GM21717 (cell line): ENCODE results near the gene CDC123.
"Not testable (repeated sequence)": the region's sequence is repeated elsewhere in the genome, so short reads cannot be mapped to it uniquely, and the experiment has no call there.

Experiments
- ATAC-seq: cut with Tn5 transposase; IDR thresholded peaks from one replicate; pipeline ENCODE4 v1.9.1; 2021; ENCODE audit warnings: mild to moderate bottlenecking, moderate library complexity; ENCODE audit not compliant: unreplicated experiment

The CDC123 gene

GRCh38 chr10:12188656-12189055 is 7.3 kb upstream of the CDC123 start:
- ATAC-seq: no peak

DNA sequence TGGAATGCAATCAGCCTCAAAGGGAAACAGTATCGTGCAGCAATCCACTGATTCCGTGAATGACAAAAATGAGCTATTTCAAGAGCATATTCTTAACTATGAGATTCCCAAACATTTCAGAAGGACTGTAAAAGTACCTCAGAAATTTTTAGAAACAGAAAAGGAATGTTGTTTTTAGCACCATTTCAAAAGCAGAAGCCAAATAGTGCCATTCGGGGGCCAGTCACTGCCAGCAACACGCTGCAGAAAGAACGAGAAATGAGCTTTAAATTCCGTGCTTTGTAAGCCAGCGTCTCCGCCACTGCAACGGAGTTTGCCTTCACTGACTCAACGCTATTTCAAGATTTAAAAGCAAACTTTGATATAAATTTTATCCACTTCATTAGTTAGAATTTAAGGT is 6.6 kb upstream of the CDC123 start:
- ATAC-seq: no peak

DNA sequence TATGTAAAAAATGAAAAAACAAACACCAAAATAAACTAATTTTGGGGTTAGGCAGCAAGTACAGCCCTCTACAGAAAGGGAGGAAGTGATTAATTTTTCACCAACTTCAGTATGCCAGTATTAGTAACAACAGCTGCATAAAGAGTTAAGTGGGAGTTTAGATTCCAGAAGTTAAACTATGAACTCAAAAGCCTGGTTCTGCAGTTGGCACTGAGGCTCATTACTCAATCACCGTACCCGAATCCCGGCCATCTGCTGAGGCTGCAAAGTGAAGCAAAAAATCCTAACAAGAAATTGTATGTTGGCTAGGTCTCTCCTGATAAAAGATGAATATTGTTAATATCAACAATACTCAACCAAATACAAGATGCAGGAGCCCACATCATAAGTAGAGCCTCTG is 4.3 kb upstream of the CDC123 start:
- no peak for ATAC-seq

DNA sequence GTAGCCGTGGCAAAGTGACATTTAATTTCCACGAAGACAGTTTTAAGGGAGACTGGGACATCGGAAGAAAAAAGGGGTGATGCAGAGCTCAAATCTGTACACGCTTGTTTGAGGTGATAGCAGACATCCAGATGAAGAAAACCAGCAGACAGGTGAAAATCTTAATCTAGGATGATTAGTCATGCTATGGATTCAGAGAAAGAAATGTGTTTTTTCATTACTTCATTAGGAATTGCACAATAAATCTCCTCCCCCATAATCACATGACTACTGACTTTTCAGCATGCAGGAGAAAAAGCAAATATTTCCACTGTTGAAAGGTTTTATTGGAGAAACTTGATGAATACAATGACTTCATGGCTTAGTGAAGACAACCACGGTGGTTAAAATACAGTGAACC is 2.8 kb upstream of the CDC123 start:
- no peak for ATAC-seq

DNA sequence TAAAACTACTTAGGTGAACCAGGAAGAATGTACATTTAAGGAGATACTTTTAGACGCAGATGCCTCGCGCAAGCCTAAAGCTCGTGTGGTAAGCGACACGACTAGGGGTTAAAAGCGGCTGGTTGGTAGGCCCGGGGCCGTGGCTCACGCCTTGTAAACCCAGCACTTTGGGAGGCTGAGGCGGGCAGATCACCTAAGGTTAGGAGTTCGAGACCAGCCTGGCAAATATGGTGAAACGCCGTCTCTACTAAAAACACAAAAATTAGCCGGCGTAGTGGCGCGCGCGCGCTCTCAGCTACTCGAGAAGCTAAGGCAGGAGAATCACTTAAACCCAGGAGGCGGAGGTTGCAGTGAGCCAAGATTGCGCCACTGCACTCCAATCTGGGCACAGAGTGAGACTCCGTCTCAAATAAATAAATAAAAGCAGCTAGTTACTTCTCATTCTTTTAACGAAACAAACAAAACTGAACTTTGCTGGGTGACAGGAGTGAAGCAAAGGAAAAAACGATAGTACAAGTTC is 1.2 kb upstream of the CDC123 start:
- ATAC-seq: no peak

DNA sequence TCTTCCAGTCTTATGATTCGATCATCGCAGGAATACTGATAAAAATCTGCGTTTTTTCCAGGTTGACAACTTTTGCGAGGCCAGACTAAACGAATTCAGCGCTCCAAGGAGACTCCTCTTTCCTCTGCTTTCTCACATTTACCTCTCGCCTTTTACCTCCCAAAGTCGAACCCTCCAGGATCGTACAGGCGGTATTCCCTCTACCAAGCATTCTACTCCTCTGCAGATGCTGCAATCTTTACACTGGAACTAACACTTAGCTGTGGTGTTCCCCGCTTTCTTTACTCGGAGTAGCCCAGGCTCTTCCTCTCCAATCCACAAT is 746 bp upstream of the CDC123 start:
- peak; percentile 5 for ATAC-seq

DNA sequence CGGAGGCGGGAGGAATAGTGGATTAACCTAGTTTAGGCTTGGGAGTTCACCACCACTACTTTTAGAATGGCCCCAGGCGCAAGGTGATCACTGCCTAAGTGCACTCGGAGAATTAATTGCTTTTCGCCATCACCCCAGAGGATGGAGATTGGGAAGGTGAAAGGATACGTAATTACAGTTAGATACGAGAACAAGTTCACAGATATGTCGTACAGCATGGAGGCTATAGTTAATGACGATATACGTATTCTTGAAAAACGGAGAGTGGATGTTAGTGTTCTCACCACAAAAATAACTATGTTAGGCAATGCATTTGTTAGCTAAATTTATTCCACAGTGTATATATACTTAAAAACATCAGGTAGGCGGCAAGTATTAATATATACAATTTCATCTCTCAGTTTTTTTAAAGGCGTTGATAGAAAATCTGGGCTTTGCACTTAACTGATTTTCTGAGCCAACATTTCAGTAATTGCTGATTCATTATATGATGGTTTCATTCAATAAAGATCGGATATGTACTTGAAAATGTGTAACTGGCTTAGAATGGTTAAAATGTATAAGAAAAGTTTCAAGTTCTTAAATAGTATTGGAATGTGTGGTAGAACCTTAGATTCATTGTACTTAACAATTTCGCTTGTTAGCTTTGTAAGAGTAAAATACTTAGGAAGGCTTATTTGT is 683 bp downstream of the CDC123 start:
- no peak for ATAC-seq

GRCh38 chr10:12198156-12198555 is 2.2 kb downstream of the CDC123 start:
- ATAC-seq: no peak

DNA sequence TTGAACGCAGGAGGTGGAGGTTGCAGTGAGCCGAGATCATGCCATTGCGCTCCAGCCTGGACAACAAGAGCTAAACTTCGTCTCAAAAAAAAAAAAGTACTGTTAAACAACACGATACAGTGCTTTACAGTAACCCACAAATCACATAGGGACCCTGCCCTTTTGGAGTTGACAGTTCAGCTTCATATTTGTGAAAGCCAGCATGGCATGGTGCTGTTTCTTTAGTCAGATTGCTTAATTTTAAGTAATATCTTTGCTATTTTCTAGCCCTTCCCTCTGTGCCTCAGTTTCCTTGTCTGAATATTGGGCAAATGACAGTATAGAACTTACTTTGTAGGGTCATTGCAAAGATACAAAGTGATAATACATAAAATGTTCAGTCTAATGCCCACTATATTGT is 4.9 kb downstream of the CDC123 start:
- ATAC-seq: no peak

DNA sequence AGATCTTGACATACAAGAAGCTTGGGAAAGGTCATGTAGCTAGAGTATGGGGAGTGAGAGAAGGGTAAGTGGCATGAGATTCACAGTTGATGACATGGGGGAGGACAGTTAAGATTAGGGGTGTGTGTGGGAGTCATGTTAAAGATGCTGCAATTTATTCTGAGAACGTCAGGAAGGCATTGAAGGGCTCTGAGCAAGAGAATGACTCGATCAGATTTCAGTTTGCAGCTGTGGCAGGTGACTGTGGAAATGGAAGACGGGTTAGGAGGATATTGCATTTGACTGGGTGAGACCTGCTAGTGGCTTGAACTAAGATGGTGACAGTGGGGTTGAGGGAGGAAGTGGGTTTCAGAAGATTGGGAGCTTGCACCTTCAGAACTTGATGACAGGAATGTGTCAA is 5.6 kb downstream of the CDC123 start:
- ATAC-seq: no peak

DNA sequence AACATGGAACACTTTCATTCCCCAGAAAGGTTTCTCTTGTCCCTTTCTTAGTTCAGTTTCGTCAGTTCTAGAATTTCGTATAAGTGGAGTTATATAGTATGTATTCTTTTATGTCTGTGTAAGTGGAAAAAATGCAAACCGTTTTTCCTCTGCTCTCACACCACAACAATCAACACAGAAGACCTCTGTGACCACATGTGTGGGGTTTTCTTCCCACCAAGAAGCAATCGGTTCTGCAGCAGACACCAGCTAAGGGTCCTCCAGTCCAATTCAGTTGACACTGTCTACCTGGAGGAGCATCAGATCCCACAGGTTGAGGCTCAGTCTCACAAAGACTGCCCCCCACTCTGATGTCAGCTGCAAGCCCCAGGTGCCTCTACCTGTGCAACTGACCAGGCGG is 6.2 kb downstream of the CDC123 start:
- no peak for ATAC-seq

GRCh38 chr10:12205082-12205481 is 9.1 kb downstream of the CDC123 start:
- ATAC-seq: no peak

- no peak for ATAC-seq
Measured at GRCh38 chr10:12207114-12207513, 11.1 kb downstream of the CDC123 start.

GRCh38 chr10:12208460-12208859 is 12.5 kb downstream of the CDC123 start:
- ATAC-seq: no peak

DNA sequence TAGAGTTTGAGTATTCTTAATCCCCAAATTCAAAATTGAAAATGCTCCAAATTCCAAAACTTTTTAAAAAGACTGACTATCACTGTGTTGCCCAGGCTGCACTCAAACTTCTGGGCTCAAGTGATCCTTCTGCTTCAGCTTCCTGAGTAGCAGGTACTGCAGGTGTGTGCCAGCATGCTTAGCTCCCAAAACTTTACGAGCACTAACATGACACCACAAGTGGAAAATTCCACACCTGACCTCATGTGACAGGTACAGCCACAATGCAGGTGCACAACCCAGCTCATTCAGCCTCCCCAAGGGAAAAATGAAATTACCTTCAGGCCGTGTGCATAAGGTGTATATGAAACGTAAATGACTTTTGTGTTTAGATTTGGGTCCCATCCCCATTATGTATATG is 16.5 kb downstream of the CDC123 start:
- no peak for ATAC-seq

DNA sequence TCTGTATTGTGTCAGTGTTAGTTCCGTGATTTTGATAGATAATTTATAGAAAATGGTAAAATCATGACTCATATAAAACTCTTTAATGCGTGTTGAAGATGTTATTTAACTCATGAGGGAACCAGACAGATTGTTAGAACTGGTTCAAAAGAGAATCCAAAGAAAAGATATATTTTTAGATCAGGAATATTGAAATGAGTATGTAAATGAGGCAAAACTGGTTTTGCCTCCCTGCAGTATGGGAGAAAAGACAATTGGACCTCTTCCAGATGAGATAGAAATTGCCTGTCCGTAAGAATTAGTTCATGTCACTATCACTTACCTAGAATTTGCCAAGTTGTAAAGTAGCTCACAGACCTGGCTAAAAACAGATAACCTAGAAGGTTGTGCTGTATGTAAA is 17.6 kb downstream of the CDC123 start:
- no peak for ATAC-seq

DNA sequence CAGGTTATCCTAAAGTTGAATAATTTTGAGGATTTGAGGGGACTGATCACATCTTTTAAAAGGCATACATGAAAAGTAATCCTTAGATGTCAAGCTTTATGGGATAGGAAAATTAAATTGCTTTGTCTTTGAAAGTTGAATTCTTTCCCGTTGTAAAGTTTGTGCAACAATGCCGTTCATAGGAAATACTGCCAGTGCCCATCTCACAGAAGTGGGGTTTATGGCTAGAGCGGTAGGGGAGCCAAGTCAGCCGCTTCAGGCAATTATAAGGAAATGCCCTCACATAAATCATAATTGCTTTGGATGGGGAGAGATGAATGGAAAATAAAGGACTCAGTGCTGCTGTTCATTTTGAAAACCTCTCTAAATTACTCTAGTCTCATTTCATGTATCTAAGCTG is 18.1 kb downstream of the CDC123 start:
- ATAC-seq: no peak

DNA sequence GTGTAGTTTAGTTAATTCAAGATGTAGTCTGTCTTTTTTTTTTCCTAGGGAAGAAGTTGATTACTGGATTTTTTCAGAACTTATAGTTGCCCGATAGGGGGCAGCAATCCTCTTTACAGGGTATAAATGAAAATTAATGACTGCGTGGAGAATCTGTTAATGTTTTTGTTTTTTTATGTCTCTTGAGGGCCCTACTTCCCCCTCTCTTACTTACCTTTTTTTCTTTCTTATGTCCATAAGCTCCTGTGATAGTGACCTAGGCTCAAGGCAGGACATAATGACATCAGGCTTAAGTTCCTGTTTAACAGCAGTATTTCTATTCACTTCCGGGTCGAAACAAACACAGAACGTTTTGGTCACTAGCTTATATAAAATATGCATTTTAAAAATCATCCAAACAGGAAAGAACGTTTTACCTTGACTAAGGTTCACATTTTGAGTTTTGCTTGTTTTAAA is 18.8 kb downstream of the CDC123 start:
- ATAC-seq: no peak

GRCh38 chr10:12218991-12219390 is 23.0 kb downstream of the CDC123 start:
- no peak for ATAC-seq

DNA sequence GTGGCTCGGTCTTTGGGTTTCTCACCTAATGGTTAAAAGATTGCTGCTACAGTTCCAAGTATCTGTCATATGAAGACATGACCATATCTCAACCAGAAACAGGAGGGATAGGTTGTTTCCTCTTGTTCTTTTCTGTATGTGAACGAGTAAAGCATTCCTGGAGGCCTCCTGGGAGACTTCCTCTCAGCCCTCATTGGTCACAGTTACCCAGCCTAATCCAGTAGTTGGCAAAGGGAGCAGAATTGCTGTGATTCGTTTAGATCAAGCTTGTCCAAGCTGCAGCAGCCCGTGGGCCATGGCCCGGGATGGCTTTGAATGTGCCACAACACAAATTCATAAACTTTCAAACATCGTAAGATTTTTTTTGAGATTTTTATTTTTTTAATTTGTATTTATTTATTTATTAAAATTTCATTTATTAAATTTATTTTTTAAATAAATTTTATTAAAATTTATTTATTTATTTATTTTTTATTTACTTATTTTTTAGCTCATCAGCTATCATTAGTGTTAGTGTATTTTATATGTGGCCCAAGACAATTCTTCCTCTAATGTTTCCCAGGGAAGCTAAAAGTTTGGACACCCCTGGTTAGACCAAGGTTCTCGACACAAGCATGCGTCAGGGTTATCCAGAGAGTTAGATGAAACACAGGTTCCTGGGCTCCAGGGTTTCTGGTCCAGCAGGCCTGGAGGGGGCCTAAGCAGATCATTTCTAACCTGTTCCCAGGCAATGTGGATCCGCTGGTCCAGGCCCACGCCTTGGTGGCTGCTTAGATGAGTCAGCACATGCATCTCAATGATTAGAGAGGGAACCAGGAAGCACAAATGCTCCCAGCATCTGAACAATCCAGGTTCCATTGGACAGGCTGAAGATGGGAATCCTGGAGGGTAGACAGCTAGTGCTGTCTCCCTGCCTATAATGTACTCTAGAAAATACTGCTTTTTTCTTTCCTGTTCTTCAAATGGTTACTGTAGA is 25.6 kb downstream of the CDC123 start:
- ATAC-seq: no peak

- no peak for ATAC-seq
Measured at GRCh38 chr10:12225444-12225843, 29.5 kb downstream of the CDC123 start.

- ATAC-seq: not testable (repeated sequence)
Measured at GRCh38 chr10:12226438-12226837, 30.4 kb downstream of the CDC123 start.
